Measurements from ENCODE around the gene FGF3.

- TF ChIP-seq EZH2 (IDR thresholded peaks at IDR 0.05; ENCODE audit: insufficient read depth, poor library complexity, severe bottlenecking) (no peak), EZH2phosphoT487 (IDR thresholded peaks at IDR 0.05; ENCODE audit: insufficient read depth, low read depth) (no peak)
Measured at GRCh38 chr11:69836401-69836800, 17.2 kb upstream of the FGF3 start.

Measured in GM23248 (cell line).